WERI-Rb-1 (cell line): ENCODE results near the gene STAB1.

Experiments used
- DNase-seq: peaks from one replicate; pipeline ENCODE4 v3.0.0-alpha.2; 2020
- H3K27ac ChIP-seq: fragments of 250-450 bp; sonication (Bioruptor Pico); 2 replicates; pipeline ENCODE4 v1.5.1; 2020; ENCODE audit warnings: mild to moderate bottlenecking, moderate library complexity
- H3K27me3 ChIP-seq: fragments of 250-450 bp; sonication (Bioruptor Pico); 2 replicates; pipeline ENCODE4 v1.5.1; 2021; ENCODE audit warnings: mild to moderate bottlenecking, low read depth, moderate library complexity; ENCODE audit not compliant: insufficient read depth, severe bottlenecking
- H3K36me3 ChIP-seq: fragments of 250-450 bp; sonication (Bioruptor Pico); 2 replicates; pipeline ENCODE4 v1.5.1; 2020; ENCODE audit warnings: mild to moderate bottlenecking, moderate library complexity
- H3K4me3 ChIP-seq: 2 replicates; pipeline ENCODE4 v1.5.1; 2011; ENCODE audit warnings: low read depth, mild to moderate bottlenecking, control low read depth, low read length
- H3K9me3 ChIP-seq: fragments of 250-450 bp; sonication (Bioruptor Pico); 2 replicates; pipeline ENCODE4 v1.5.1; 2021; ENCODE audit warnings: mild to moderate bottlenecking, moderate library complexity; ENCODE audit not compliant: severe bottlenecking
- TF ChIP-seq, protein P1 (sequence below): IDR thresholded peaks from 2 replicates; pipeline ENCODE4 v1.5.1; 2011; ENCODE audit warnings: low read depth, mild to moderate bottlenecking, control low read depth, inconsistent platforms, low read length

Gene STAB1

DNA sequence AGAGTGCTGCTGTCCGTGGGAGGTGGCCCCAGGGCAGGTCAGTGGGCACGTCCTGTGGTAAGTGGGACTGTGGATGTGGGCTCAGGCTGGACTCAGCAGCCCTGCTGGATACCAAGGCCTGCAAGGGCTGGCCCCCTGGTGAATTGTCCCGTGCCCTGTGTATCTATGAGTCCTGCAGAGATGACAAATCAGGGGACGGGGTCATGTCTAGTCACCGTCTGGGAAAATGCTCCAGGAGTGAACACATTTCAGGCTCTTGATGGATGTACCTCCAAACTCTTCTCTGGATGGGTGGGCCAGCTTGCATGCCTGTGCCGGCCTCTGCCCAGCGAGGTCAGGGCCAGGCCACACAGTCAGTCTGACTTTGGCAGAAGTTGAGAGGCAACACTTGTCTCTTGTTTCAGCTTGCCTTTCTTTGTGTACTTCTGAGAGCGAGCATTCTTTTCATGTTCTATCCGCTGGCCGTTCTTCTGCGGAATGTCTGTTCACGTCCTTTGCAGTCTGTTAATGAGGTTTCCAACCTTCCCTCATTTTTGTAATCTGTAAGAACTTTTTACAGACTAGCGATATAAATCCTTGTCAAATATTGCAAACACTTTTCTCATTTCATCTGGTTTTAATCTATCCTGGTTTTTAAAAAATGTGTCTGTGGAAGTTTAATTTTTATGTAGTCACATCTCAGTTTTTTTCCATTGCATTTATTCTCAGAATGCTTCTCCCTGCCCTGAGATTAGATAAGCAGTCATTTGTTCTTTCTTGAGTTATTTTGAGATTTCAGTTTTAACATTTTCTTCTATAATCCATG is 11.4 kb upstream of the STAB1 start:
- DNase-seq: no peak
- H3K27ac ChIP-seq: no peak overlapping the region
- no peaks in the 10 kb centered on the region for H3K9me3 ChIP-seq
- H3K27me3 ChIP-seq: no peaks in the 10 kb centered on the region
- H3K36me3 ChIP-seq: peaks cover 94% of the 10 kb centered on the region
- no peak overlapping the region for H3K4me3 ChIP-seq
- TF ChIP-seq, protein P1, sequence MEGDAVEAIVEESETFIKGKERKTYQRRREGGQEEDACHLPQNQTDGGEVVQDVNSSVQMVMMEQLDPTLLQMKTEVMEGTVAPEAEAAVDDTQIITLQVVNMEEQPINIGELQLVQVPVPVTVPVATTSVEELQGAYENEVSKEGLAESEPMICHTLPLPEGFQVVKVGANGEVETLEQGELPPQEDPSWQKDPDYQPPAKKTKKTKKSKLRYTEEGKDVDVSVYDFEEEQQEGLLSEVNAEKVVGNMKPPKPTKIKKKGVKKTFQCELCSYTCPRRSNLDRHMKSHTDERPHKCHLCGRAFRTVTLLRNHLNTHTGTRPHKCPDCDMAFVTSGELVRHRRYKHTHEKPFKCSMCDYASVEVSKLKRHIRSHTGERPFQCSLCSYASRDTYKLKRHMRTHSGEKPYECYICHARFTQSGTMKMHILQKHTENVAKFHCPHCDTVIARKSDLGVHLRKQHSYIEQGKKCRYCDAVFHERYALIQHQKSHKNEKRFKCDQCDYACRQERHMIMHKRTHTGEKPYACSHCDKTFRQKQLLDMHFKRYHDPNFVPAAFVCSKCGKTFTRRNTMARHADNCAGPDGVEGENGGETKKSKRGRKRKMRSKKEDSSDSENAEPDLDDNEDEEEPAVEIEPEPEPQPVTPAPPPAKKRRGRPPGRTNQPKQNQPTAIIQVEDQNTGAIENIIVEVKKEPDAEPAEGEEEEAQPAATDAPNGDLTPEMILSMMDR: no peak

DNA sequence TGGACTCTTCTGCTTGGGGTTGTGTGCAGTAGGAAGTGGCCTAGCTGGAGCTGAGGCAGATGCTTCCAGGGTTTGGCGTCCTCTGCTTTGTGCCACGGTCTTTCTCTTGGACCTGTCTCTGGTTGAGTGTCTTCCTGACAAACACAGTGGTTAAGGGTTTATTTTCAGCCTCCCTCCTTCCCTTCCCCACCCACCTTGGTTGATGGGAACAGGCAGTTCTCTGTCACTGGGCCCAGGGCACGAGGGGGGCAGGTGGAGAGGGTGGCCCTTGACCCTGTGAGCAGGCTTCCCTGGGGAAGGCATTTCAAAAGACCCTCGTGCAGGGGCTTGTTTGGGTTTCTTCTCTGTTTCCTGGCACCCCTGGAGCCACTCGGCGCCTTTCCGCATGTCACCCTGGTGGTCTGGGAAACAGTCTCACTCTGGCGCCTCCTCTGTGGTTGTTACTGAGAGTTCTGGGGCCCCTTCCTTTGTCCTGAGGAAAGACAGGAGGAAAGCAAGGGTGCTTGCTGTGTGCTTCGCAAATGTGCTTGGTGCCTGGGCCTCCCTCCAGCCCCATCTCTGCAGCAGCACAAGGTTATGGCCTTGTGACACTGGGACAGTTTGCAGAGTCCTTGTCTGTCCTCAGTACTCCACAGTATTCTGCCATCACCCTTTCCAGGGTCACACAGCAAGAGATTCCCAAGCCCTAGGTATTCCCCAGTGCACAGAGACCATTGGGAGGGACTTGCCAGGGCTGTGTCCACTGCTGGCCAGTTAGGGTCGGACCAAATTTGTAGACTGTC is 10.3 kb upstream of the STAB1 start:
- H3K27me3 ChIP-seq: no peaks in the 10 kb centered on the region
- no peaks in the 10 kb centered on the region for H3K9me3 ChIP-seq
- TF ChIP-seq, protein P1: no peak
- H3K4me3 ChIP-seq: no peak overlapping the region
- no peak for DNase-seq
- H3K27ac ChIP-seq: no peak overlapping the region
- peaks cover 94% of the 10 kb centered on the region for H3K36me3 ChIP-seq

DNA sequence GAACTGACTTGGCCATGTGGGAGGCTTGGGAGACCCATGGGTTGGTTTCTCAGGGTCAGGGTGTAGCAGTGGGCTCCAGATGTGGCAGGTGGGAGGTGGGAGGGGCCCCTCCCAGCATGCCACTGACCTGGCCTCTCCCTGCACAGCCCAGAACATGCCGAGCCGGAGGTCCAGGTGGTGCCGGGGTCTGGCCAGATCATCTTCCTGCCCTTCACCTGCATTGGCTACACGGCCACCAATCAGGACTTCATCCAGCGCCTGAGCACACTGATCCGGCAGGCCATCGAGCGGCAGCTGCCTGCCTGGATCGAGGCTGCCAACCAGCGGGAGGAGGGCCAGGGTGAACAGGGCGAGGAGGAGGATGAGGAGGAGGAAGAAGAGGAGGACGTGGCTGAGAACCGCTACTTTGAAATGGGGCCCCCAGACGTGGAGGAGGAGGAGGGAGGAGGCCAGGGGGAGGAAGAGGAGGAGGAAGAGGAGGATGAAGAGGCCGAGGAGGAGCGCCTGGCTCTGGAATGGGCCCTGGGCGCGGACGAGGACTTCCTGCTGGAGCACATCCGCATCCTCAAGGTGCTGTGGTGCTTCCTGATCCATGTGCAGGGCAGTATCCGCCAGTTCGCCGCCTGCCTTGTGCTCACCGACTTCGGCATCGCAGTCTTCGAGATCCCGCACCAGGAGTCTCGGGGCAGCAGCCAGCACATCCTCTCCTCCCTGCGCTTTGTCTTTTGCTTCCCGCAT is 7.9 kb upstream of the STAB1 start:
- peaks cover 94% of the 10 kb centered on the region for H3K36me3 ChIP-seq

DNA sequence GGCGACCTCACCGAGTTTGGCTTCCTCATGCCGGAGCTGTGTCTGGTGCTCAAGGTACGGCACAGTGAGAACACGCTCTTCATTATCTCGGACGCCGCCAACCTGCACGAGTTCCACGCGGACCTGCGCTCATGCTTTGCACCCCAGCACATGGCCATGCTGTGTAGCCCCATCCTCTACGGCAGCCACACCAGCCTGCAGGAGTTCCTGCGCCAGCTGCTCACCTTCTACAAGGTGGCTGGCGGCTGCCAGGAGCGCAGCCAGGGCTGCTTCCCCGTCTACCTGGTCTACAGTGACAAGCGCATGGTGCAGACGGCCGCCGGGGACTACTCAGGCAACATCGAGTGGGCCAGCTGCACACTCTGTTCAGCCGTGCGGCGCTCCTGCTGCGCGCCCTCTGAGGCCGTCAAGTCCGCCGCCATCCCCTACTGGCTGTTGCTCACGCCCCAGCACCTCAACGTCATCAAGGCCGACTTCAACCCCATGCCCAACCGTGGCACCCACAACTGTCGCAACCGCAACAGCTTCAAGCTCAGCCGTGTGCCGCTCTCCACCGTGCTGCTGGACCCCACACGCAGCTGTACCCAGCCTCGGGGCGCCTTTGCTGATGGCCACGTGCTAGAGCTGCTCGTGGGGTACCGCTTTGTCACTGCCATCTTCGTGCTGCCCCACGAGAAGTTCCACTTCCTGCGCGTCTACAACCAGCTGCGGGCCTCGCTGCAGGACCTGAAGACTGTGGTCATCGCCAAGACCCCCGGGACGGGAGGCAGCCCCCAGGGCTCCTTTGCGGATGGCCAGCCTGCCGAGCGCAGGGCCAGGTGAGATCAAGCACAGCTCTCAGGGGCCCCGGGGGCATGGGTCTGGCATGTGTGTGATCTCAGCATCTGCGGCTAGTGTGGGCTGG is 7.1 kb upstream of the STAB1 start:
- Histone ChIP-seq H3K4me3 (no peak overlapping the region), H3K9me3 (no peaks in the 10 kb centered on the region), H3K36me3 (peaks cover 94% of the 10 kb centered on the region), H3K27me3 (no peaks in the 10 kb centered on the region), H3K27ac (no peak overlapping the region)
- TF ChIP-seq, protein P1: no peak
- no peak for DNase-seq

More for the DNA sequence above, 7.9 kb upstream of the STAB1 start:
- H3K27me3 ChIP-seq: no peaks in the 10 kb centered on the region
- TF ChIP-seq, protein P1: no peak
- DNase-seq: no peak
- no peaks in the 10 kb centered on the region for H3K9me3 ChIP-seq
- no peak overlapping the region for H3K27ac ChIP-seq
- H3K4me3 ChIP-seq: no peak overlapping the region

DNA sequence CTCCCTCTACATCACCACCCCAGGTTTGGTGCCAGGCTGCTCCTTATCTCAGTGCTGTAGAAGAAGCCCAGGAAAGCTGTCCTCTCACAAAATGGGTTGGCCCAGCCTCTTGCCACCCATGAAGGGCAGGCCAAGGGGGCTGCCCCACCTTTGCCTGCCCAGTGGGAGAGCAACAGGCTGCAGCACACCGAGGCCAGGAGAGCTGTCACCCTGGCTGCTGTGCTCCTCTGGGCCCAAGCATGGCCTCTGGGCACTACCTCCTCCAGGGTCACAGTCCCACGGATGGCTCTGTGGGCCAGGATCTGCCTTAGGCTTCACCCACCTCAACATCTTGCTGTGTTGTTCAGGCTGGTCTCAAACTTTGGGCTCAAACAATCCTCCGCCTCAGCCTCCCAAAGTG is 6.4 kb upstream of the STAB1 start:
- no peak overlapping the region for H3K27ac ChIP-seq
- no peak for DNase-seq
- H3K9me3 ChIP-seq: no peaks in the 10 kb centered on the region
- H3K36me3 ChIP-seq: peaks cover 93% of the 10 kb centered on the region
- TF ChIP-seq, protein P1: no peak
- no peaks in the 10 kb centered on the region for H3K27me3 ChIP-seq
- H3K4me3 ChIP-seq: no peak overlapping the region
